Measurements from ENCODE around the gene MEGF11. TPM values are rescaled to one million over a fixed set of nuclear protein-coding genes. Genes with fewer than 3 reads are reported as not detected.
"Not testable (repeated sequence)": the region's sequence is repeated elsewhere in the genome, so short reads cannot be mapped to it uniquely, and the experiment has no call there.

The MEGF11 gene
- polyA plus RNA-seq, 1 donor, result 0.66 TPM

DNA sequence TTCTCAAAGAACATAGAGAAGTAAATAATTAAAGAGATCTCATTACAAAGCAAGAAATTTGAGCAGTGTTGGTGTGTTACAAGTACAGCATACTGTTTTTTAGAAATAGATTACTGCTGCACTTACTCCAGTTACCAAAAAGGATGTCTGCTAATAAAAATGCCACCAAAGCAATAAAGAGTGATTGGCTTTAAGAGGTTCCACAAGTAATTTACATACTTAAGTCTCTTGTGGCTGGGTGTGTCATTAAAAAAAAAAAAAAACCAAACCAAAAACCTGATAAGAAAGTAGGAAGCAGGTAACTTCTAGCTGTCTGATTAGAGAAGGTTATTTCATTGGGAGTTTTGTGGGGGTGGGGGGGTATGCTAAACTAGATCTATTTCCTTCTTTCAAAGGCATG, 369.0 kb downstream of the MEGF11 start:
- DNase-seq, result no peak
- no peak overlapping the region for H3K27ac ChIP-seq (ENCODE audit: low read length)
- no peaks in the 10 kb centered on the region for H3K27me3 ChIP-seq (ENCODE audit: control insufficient read depth, insufficient read depth, low read length)
- no peaks in the 10 kb centered on the region for H3K4me1 ChIP-seq (ENCODE audit: control insufficient read depth, insufficient read depth, low read length)
- H3K36me3 ChIP-seq (ENCODE audit: control insufficient read depth, insufficient read depth, low read length), result peaks cover 54% of the 10 kb centered on the region
- no peaks in the 10 kb centered on the region for H3K9me3 ChIP-seq (ENCODE audit: control insufficient read depth, low read depth, low read length)
- no peak overlapping the region for H3K4me3 ChIP-seq (ENCODE audit: low read length)

DNA sequence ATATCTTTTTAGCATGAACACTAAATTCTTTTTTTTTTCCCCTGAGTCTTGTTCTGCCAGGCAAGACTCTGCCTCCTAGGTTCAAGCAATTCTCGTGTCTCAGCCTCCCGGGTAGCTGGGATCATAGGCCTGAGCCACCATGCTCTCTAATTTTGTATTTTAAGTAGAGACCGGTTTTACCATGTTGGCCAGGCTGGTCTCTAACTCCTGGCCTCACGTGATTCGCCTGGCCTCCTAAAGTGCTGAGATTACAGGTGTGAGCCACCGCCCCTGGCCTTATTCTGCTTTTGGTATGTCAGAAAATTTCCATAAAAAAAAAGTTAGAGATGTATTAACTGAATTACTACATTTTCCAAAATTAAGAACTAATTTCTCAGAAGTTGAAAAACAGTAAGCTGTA, 370.0 kb downstream of the MEGF11 start:
- no peak for DNase-seq
- no peaks in the 10 kb centered on the region for H3K4me1 ChIP-seq (ENCODE audit: control insufficient read depth, insufficient read depth, low read length)
- WGBS (ENCODE audit: insufficient coverage, low lambda C conversion rate), result no CpG with 5 or more reads among the region's 6 CpGs
- no peaks in the 10 kb centered on the region for H3K9me3 ChIP-seq (ENCODE audit: control insufficient read depth, low read depth, low read length)
- peaks cover 63% of the 10 kb centered on the region for H3K36me3 ChIP-seq (ENCODE audit: control insufficient read depth, insufficient read depth, low read length)
- no peaks in the 10 kb centered on the region for H3K27me3 ChIP-seq (ENCODE audit: control insufficient read depth, insufficient read depth, low read length)
- H3K4me3 ChIP-seq (ENCODE audit: low read length), result no peak overlapping the region
- no peak overlapping the region for H3K27ac ChIP-seq (ENCODE audit: low read length)

GRCh38 chr15:65881766-65882434, 371.6 kb downstream of the MEGF11 start:
- WGBS (ENCODE audit: insufficient coverage, low lambda C conversion rate), result 100% methylated on average over 1 of the region's 3 CpGs

DNA sequence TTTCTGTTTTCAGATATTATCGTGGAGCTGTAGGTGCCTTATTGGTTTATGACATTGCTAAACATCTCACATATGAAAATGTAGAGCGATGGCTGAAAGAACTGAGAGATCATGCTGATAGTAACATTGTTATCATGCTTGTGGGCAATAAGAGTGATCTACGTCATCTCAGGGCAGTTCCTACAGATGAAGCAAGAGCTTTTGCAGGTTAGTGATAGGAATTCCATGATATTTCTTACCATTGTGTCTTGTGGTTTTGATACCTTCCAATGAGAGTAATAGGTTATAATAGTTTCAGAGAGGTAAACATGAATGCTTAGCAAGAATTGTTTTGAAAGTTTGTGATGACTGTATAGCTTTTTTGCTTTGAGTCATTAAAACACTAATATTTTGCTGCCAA, 375.8 kb downstream of the MEGF11 start:
- no peaks in the 10 kb centered on the region for H3K9me3 ChIP-seq (ENCODE audit: control insufficient read depth, low read depth, low read length)
- no peaks in the 10 kb centered on the region for H3K27me3 ChIP-seq (ENCODE audit: control insufficient read depth, insufficient read depth, low read length)
- DNase-seq, result peak in 1 of 2 donors; percentile 23
- peaks cover 63% of the 10 kb centered on the region for H3K36me3 ChIP-seq (ENCODE audit: control insufficient read depth, insufficient read depth, low read length)
- H3K4me3 ChIP-seq (ENCODE audit: low read length), result no peak overlapping the region
- H3K4me1 ChIP-seq (ENCODE audit: control insufficient read depth, insufficient read depth, low read length), result peaks cover 6% of the 10 kb centered on the region
- WGBS (ENCODE audit: insufficient coverage, low lambda C conversion rate), result no CpG with 5 or more reads among the region's 3 CpGs
- peak overlapping the region; percentile 0 for H3K27ac ChIP-seq (ENCODE audit: low read length)

More at GRCh38 chr15:65881766-65882434, 371.6 kb downstream of the MEGF11 start:
- no peak for DNase-seq
- Histone ChIP-seq H3K4me1 (ENCODE audit: control insufficient read depth, insufficient read depth, low read length) (no peaks in the 10 kb centered on the region), H3K4me3 (ENCODE audit: low read length) (no peak overlapping the region), H3K9me3 (ENCODE audit: control insufficient read depth, low read depth, low read length) (no peaks in the 10 kb centered on the region), H3K27me3 (ENCODE audit: control insufficient read depth, insufficient read depth, low read length) (no peaks in the 10 kb centered on the region), H3K27ac (ENCODE audit: low read length) (no peak overlapping the region), H3K36me3 (ENCODE audit: control insufficient read depth, insufficient read depth, low read length) (peaks cover 66% of the 10 kb centered on the region)

- H3K4me3 ChIP-seq (ENCODE audit: low read length), result no peak overlapping the region
- WGBS (ENCODE audit: insufficient coverage, low lambda C conversion rate), result no CpG with 5 or more reads among the region's 1 CpG
- H3K36me3 ChIP-seq (ENCODE audit: control insufficient read depth, insufficient read depth, low read length), result peaks cover 44% of the 10 kb centered on the region
- H3K9me3 ChIP-seq (ENCODE audit: control insufficient read depth, low read depth, low read length), result no peaks in the 10 kb centered on the region
- H3K27ac ChIP-seq (ENCODE audit: low read length), result no peak overlapping the region
- H3K27me3 ChIP-seq (ENCODE audit: control insufficient read depth, insufficient read depth, low read length), result no peaks in the 10 kb centered on the region
- H3K4me1 ChIP-seq (ENCODE audit: control insufficient read depth, insufficient read depth, low read length), result peaks cover 17% of the 10 kb centered on the region
- DNase-seq, result no peak
These were observed 378.1 kb downstream of the MEGF11 start for GRCh38 chr15:65875458-65875857.

GRCh38 chr15:65873256-65873655, 380.3 kb downstream of the MEGF11 start:
- H3K9me3 ChIP-seq (ENCODE audit: control insufficient read depth, low read depth, low read length), result no peaks in the 10 kb centered on the region
- H3K4me1 ChIP-seq (ENCODE audit: control insufficient read depth, insufficient read depth, low read length), result peaks cover 17% of the 10 kb centered on the region
- DNase-seq, result peak; percentile 45 to 61
- peak overlapping the region; percentile 75 for H3K27ac ChIP-seq (ENCODE audit: low read length)
- H3K4me3 ChIP-seq (ENCODE audit: low read length), result no peak overlapping the region
- no peaks in the 10 kb centered on the region for H3K27me3 ChIP-seq (ENCODE audit: control insufficient read depth, insufficient read depth, low read length)
- H3K36me3 ChIP-seq (ENCODE audit: control insufficient read depth, insufficient read depth, low read length), result peaks cover 28% of the 10 kb centered on the region

DNA sequence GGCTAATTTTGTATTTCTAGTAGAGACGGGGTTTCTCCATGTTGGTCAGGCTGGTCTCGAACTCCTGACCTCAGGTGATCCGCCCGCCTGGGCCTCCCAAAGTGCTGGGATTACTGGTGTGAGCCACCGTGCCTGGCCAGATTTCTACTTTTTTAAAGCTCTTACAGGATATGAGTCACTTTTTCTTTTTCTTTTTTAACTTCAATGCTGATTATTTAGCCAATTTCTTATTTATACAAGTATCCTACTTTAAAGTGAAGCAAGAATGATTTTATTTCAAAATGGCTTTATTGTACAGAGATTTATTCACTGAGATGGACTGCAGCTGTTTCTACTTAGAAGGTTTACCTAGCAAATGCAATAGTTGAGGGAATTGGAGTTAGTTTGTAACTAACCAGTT, 381.0 kb downstream of the MEGF11 start:
- peak overlapping the region; percentile 75 for H3K27ac ChIP-seq (ENCODE audit: low read length)
- H3K4me3 ChIP-seq (ENCODE audit: low read length); H3K27me3 ChIP-seq (ENCODE audit: control insufficient read depth, insufficient read depth, low read length); H3K9me3 ChIP-seq (ENCODE audit: control insufficient read depth, low read depth, low read length); DNase-seq: not testable (repeated sequence)
- peaks cover 17% of the 10 kb centered on the region for H3K4me1 ChIP-seq (ENCODE audit: control insufficient read depth, insufficient read depth, low read length)
- 80% methylated on average over 1 of the region's 5 CpGs for WGBS (ENCODE audit: insufficient coverage, low lambda C conversion rate)
- peaks cover 21% of the 10 kb centered on the region for H3K36me3 ChIP-seq (ENCODE audit: control insufficient read depth, insufficient read depth, low read length)

GRCh38 chr15:65871886-65872285, 381.7 kb downstream of the MEGF11 start:
- Histone ChIP-seq H3K4me3 (ENCODE audit: low read length) (peak overlapping the region; percentile 97), H3K4me1 (ENCODE audit: control insufficient read depth, insufficient read depth, low read length) (peaks cover 17% of the 10 kb centered on the region), H3K36me3 (ENCODE audit: control insufficient read depth, insufficient read depth, low read length) (peaks cover 16% of the 10 kb centered on the region), H3K27ac (ENCODE audit: low read length) (peak overlapping the region; percentile 99)
- WGBS (ENCODE audit: insufficient coverage, low lambda C conversion rate), result no CpG with 5 or more reads among the region's 9 CpGs
- not testable (repeated sequence) for H3K27me3 ChIP-seq (ENCODE audit: control insufficient read depth, insufficient read depth, low read length); DNase-seq; H3K9me3 ChIP-seq (ENCODE audit: control insufficient read depth, low read depth, low read length)

DNA sequence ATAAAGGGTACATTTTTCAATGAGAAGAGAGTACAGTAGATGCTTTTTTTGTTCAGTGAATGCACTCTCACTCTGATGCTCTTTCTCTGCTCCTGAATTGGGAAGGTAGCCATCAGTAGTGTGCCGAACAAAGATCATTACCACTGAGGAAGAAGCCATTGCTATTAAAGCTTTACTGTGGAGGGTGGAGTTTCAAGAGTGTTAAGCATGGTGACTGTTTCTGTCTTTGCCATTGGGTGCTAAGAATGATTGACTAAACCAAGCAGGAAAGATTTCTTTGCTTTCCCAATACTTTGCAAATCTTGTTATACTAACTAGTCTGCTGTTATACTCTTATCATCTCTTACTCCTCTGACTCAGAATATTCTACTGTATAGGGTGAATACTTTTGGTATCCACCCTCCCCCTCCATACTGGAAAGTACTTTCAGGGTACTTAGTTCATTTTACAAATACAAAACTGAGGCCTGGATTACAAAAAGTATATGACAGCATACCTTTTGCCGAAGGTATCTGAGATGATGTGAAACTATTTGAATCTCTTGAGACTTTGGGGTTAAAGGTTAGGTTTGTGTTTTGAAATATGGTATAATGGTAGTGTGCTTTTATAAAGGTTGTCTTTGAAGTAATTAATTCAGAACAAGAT, 382.5 kb downstream of the MEGF11 start:
- peaks cover 17% of the 10 kb centered on the region for H3K4me1 ChIP-seq (ENCODE audit: control insufficient read depth, insufficient read depth, low read length)
- peak overlapping the region; percentile 99 for H3K27ac ChIP-seq (ENCODE audit: low read length)
- peaks cover 11% of the 10 kb centered on the region for H3K36me3 ChIP-seq (ENCODE audit: control insufficient read depth, insufficient read depth, low read length)
- no peaks in the 10 kb centered on the region for H3K27me3 ChIP-seq (ENCODE audit: control insufficient read depth, insufficient read depth, low read length)
- H3K9me3 ChIP-seq (ENCODE audit: control insufficient read depth, low read depth, low read length), result no peaks in the 10 kb centered on the region
- DNase-seq, result peak; percentile 58 to 83
- no CpG with 5 or more reads among the region's 2 CpGs for WGBS (ENCODE audit: insufficient coverage, low lambda C conversion rate)
- H3K4me3 ChIP-seq (ENCODE audit: low read length), result peak overlapping the region; percentile 97

DNA sequence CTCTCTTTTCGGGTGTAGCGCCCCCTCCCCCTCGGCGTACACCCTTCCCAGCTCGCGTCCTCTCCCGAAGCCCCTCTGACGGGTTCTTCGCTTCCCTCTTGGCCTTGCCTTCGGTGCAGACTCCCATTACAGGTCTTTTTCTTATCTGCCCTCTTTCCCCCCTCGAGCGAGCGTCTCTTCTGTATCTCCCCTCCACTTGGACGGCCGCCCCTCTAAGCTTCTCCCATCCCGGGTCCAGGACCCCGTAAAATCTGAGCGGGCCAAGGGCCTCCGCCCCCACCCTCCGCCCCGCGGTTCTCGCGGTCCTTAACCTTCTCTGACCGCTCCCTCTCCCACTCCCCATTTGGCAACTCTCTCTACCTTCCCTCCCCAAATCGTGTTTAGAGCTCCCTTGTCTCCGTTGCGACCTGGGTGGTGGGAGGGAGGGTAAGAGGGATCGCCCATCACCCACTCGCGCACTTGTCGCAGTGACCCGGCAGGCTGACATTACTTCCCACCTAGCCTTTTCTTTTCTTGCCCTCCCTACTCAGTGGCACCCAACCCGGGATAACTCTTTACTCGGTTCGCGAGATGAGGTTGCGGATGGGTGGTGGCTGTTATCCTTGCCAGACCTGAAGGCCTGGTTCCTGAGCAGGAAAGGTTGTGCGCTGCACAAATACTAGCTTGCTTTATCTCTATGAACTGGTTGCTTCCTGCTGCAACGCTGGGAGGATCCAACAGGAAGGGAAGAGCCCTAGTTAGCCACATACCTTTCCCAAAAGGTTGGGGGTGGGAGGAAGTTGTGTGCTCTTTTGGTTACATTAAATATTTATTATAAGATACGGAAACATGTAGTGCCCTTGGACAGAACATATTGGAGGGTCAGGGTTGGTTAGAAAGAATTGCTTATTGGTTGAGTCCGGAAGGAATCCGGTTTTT, 383.3 kb downstream of the MEGF11 start:
- no peaks in the 10 kb centered on the region for H3K27me3 ChIP-seq (ENCODE audit: control insufficient read depth, insufficient read depth, low read length)
- DNase-seq, result peak; percentile 49 to 83
- WGBS (ENCODE audit: insufficient coverage, low lambda C conversion rate), result 7% methylated on average over 3 of the region's 43 CpGs
- H3K27ac ChIP-seq (ENCODE audit: low read length), result peak overlapping the region; percentile 99
- H3K36me3 ChIP-seq (ENCODE audit: control insufficient read depth, insufficient read depth, low read length), result peaks cover 8% of the 10 kb centered on the region
- H3K9me3 ChIP-seq (ENCODE audit: control insufficient read depth, low read depth, low read length), result no peaks in the 10 kb centered on the region
- peak overlapping the region; percentile 97 for H3K4me3 ChIP-seq (ENCODE audit: low read length)
- H3K4me1 ChIP-seq (ENCODE audit: control insufficient read depth, insufficient read depth, low read length), result peaks cover 14% of the 10 kb centered on the region
